Hepatocyte (in vitro differentiated cells): ENCODE data around the gene NARS2.

Experiments used
- CTCF ChIP-seq: fragments of 200-600 bp; sonication (generic); IDR thresholded peaks from 2 replicates; pipeline ENCODE4 v1.5.1; 2016; ENCODE audit warnings: antibody characterized with exemption, mild to moderate bottlenecking; ENCODE audit not compliant: poor library complexity
- EZH2 ChIP-seq: fragments of 200-600 bp; sonication (generic); IDR thresholded peaks from 2 replicates; pipeline ENCODE4 v1.6.1; 2016; ENCODE audit warnings: antibody characterized with exemption, mild to moderate bottlenecking, borderline replicate concordance
- EZH2phosphoT487 ChIP-seq: fragments of 200-600 bp; sonication (generic); IDR thresholded peaks from one replicate; pipeline ENCODE4 v1.6.1; 2018; ENCODE audit warnings: antibody characterized with exemption, mild to moderate bottlenecking, low read depth, moderate library complexity; ENCODE audit not compliant: unreplicated experiment, severe bottlenecking

GRCh38 chr11:78536933-78537332 lies 37.7 kb downstream of the NARS2 start:
- TF ChIP-seq CTCF (no peak), EZH2 (no peak), EZH2phosphoT487 (no peak)
